ENCODE results near the gene RAD51C.

The RAD51C gene

GRCh38 chr17:58779446-58779845 lies 87.0 kb downstream of the RAD51C start:
- Histone ChIP-seq H3K27ac (no peak overlapping the region), H3K36me3 (no peaks in the 10 kb centered on the region), H3K27me3 (no peaks in the 10 kb centered on the region), H3K4me3 (no peak overlapping the region), H3K9me3 (no peaks in the 10 kb centered on the region), H3K4me1 (no peaks in the 10 kb centered on the region)
- intact Hi-C loops (cut with DNase I; ENCODE audit: low total_unique reads): no loop called here
- DNase-seq: no peak
- TF ChIP-seq, protein P1, sequence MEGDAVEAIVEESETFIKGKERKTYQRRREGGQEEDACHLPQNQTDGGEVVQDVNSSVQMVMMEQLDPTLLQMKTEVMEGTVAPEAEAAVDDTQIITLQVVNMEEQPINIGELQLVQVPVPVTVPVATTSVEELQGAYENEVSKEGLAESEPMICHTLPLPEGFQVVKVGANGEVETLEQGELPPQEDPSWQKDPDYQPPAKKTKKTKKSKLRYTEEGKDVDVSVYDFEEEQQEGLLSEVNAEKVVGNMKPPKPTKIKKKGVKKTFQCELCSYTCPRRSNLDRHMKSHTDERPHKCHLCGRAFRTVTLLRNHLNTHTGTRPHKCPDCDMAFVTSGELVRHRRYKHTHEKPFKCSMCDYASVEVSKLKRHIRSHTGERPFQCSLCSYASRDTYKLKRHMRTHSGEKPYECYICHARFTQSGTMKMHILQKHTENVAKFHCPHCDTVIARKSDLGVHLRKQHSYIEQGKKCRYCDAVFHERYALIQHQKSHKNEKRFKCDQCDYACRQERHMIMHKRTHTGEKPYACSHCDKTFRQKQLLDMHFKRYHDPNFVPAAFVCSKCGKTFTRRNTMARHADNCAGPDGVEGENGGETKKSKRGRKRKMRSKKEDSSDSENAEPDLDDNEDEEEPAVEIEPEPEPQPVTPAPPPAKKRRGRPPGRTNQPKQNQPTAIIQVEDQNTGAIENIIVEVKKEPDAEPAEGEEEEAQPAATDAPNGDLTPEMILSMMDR (IDR thresholded peaks at IDR 0.05): no peak

DNA sequence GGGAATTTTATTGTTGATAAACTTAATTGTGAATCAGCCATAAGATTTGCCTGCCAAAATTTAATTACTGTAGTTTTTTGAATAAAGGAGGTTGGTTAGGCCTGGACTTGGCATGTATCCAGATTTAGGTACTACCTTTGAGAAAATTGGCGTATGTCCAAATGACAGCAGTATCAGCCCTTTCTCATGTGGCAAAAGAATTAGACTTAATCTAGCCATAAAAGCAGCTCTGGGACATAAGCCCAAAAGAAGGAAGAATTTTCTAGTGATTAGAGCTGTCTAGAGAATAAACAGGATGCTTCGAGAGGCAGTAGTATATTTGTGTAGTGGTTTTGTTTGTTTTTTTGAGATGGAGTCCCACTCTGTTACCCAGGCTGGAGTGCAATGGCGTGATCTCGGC lies 91.0 kb downstream of the RAD51C start:
- intact Hi-C loops (cut with DNase I; ENCODE audit: low total_unique reads): no loop called here
- no peak for DNase-seq
- H3K9me3 ChIP-seq: no peaks in the 10 kb centered on the region
- TF ChIP-seq, protein P1 (IDR thresholded peaks at IDR 0.05): no peak
- H3K4me3 ChIP-seq: no peak overlapping the region
- no peaks in the 10 kb centered on the region for H3K36me3 ChIP-seq
- no peaks in the 10 kb centered on the region for H3K27me3 ChIP-seq
- H3K27ac ChIP-seq: no peak overlapping the region
- H3K4me1 ChIP-seq: no peaks in the 10 kb centered on the region

GRCh38 chr17:58785097-58785496 lies 92.7 kb downstream of the RAD51C start:
- H3K4me1 ChIP-seq: no peaks in the 10 kb centered on the region
- no peak overlapping the region for H3K4me3 ChIP-seq
- no peaks in the 10 kb centered on the region for H3K9me3 ChIP-seq
- no peak overlapping the region for H3K27ac ChIP-seq
- intact Hi-C loops (cut with DNase I; ENCODE audit: low total_unique reads): no loop called here
- TF ChIP-seq, protein P1 (IDR thresholded peaks at IDR 0.05): no peak
- DNase-seq: no peak
- H3K27me3 ChIP-seq: no peaks in the 10 kb centered on the region
- no peaks in the 10 kb centered on the region for H3K36me3 ChIP-seq
